PC-3 (cell line): ENCODE results near the gene IL1R2. TPM values are rescaled to one million over a fixed set of nuclear protein-coding genes. Genes with fewer than 3 reads are reported as not detected.

Experiments
- ATAC-seq: fragments of 200-7000 bp; cut with Tn5 transposase; 2 replicates; pipeline ENCODE4 v1.9.1; 2020; ENCODE audit warnings: mild to moderate bottlenecking, moderate library complexity
- BruUV-seq: library from RNA; stranded (reverse); fragments of 400-500 nt; replicated peaks from 2 replicates; lab custom pipeline; 2021; lab: Mats Ljungman, UMichigan
- CTCF ChIA-PET: fragments of 300-600 bp; sonication (Branson Sonifier 250); formaldehyde crosslinking; loops from one replicate; lab custom pipeline; 2022; ENCODE audit warnings: antibody characterized with exemption; lab: Charles Lee
- POLR2A ChIA-PET: fragments of 300-600 bp; sonication (Branson Sonifier 250); formaldehyde crosslinking; loops from one replicate; lab custom pipeline; 2022; ENCODE audit warnings: antibody characterized with exemption; ENCODE audit not compliant: unreplicated experiment; lab: Charles Lee
- DNase-seq: peaks from one replicate; pipeline ENCODE4 v3.0.0-alpha.2; 2015
- H2AFZ ChIP-seq: fragments of 300-600 bp; sonication (generic); 2 replicates; pipeline ENCODE4 v1.6.0; 2016; ENCODE audit warnings: antibody characterized with exemption, low read length
- H3F3A ChIP-seq: fragments of 300-600 bp; sonication (generic); one replicate; pipeline ENCODE4 v1.6.0; 2017; ENCODE audit warnings: antibody characterized with exemption, low read length, control low read depth, mild to moderate bottlenecking; ENCODE audit not compliant: unreplicated experiment
- H3K27ac ChIP-seq: fragments of 300-600 bp; sonication (generic); 2 replicates; pipeline ENCODE4 v1.5.1; 2016; ENCODE audit warnings: mild to moderate bottlenecking, low read length
- H3K27me3 ChIP-seq: fragments of 300-600 bp; sonication (generic); 2 replicates; pipeline ENCODE4 v1.6.1; 2016; ENCODE audit warnings: low read length, mixed read lengths
- H3K36me3 ChIP-seq: fragments of 300-600 bp; sonication (generic); 2 replicates; pipeline ENCODE4 v1.6.1; 2016; ENCODE audit warnings: low read depth, mixed run types, low read length, mixed read lengths
- H3K4me1 ChIP-seq: fragments of 300-600 bp; sonication (generic); 2 replicates; pipeline ENCODE4 v1.5.1; 2016; ENCODE audit warnings: low read length; ENCODE audit not compliant: insufficient read depth
- H3K4me2 ChIP-seq: fragments of 300-600 bp; sonication (generic); 2 replicates; pipeline ENCODE4 v1.6.0; 2016; ENCODE audit warnings: low read length
- H3K4me3 ChIP-seq: fragments of 300-600 bp; sonication (generic); 2 replicates; pipeline ENCODE4 v1.5.1; 2016; ENCODE audit warnings: mild to moderate bottlenecking, low read length, mixed read lengths
- H3K79me2 ChIP-seq: fragments of 300-600 bp; sonication (generic); 2 replicates; pipeline ENCODE4 v1.6.1; 2017; ENCODE audit warnings: low read length, mixed read lengths
- H3K9ac ChIP-seq: fragments of 300-600 bp; sonication (generic); 2 replicates; pipeline ENCODE4 v1.6.0; 2016; ENCODE audit warnings: mild to moderate bottlenecking, low read length
- H3K9me2 ChIP-seq: fragments of 300-600 bp; sonication (generic); replicated peaks from 2 replicates; pipeline ENCODE4 v1.6.1; 2016; ENCODE audit warnings: mixed run types, low read length, mixed read lengths
- H3K9me3 ChIP-seq: fragments of 300-600 bp; sonication (generic); 2 replicates; pipeline ENCODE4 v1.6.1; 2016; ENCODE audit warnings: low read length, mixed read lengths
- H4K20me1 ChIP-seq: fragments of 300-600 bp; sonication (generic); 2 replicates; pipeline ENCODE4 v1.6.1; 2016; ENCODE audit warnings: low read length, mixed read lengths
- EZH2 ChIP-seq: fragments of 300-600 bp; sonication (generic); IDR thresholded peaks from one replicate; pipeline ENCODE4 v1.6.1; 2017; ENCODE audit warnings: antibody characterized with exemption, mild to moderate bottlenecking, low read length; ENCODE audit not compliant: unreplicated experiment
- EZH2phosphoT487 ChIP-seq: fragments of 300-600 bp; sonication (generic); IDR thresholded peaks from 2 replicates; pipeline ENCODE4 v1.6.1; 2018; ENCODE audit warnings: mild to moderate bottlenecking, antibody characterized with exemption, low read length, borderline replicate concordance
- intact Hi-C: fragments of 100-400 bp; cut with micrococcal nuclease; formaldehyde crosslinking; loops from 2 replicates; pipeline ENCODE4 v1.9.0; 2023
- total RNA-seq: library from RNA; depleted of rRNA; stranded (reverse); fragments of >200 nt; gene quantifications from 2 replicates; pipeline ENCODE4 v1.2.3, GENCODE V29; 2014
- TF ChIP-seq, protein P1 (sequence below): fragments of 300-600 bp; sonication (generic); conservative IDR thresholded peaks from 2 replicates; pipeline ENCODE4 v1.5.1; 2017; ENCODE audit warnings: antibody characterized with exemption, low read depth, mild to moderate bottlenecking, low read length

IL1R2 gene
- total RNA-seq, 1 experiment from 2014 or later: 6.0 TPM

- Histone ChIP-seq H3K4me3 (no peak overlapping the region), H3K4me1 (peaks cover 26% of the 10 kb centered on the region), H4K20me1 (no peaks in the 10 kb centered on the region), H3K27ac (no peak overlapping the region), H3K79me2 (no peaks in the 10 kb centered on the region), H3F3A (no peaks in the 10 kb centered on the region), H3K36me3 (no peaks in the 10 kb centered on the region), H3K9ac (no peak overlapping the region), H3K9me2 (no peaks in the 10 kb centered on the region), H3K4me2 (no peak overlapping the region), H3K9me3 (no peaks in the 10 kb centered on the region), H3K27me3 (no peaks in the 10 kb centered on the region), H2AFZ (no peak overlapping the region)
- ATAC-seq (no peak), DNase-seq (no peak)
- intact Hi-C loops: no loop called here
- ChIA-PET POLR2A (no interaction called here), CTCF (no interaction called here)
- no TSS peak for BruUV-seq
- TF ChIP-seq EZH2phosphoT487 (no peak), EZH2 (no peak)
- TF ChIP-seq, protein P1, sequence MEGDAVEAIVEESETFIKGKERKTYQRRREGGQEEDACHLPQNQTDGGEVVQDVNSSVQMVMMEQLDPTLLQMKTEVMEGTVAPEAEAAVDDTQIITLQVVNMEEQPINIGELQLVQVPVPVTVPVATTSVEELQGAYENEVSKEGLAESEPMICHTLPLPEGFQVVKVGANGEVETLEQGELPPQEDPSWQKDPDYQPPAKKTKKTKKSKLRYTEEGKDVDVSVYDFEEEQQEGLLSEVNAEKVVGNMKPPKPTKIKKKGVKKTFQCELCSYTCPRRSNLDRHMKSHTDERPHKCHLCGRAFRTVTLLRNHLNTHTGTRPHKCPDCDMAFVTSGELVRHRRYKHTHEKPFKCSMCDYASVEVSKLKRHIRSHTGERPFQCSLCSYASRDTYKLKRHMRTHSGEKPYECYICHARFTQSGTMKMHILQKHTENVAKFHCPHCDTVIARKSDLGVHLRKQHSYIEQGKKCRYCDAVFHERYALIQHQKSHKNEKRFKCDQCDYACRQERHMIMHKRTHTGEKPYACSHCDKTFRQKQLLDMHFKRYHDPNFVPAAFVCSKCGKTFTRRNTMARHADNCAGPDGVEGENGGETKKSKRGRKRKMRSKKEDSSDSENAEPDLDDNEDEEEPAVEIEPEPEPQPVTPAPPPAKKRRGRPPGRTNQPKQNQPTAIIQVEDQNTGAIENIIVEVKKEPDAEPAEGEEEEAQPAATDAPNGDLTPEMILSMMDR: no peak
These were observed 71.0 kb downstream of the IL1R2 start for GRCh38 chr2:102062802-102063201.

DNA sequence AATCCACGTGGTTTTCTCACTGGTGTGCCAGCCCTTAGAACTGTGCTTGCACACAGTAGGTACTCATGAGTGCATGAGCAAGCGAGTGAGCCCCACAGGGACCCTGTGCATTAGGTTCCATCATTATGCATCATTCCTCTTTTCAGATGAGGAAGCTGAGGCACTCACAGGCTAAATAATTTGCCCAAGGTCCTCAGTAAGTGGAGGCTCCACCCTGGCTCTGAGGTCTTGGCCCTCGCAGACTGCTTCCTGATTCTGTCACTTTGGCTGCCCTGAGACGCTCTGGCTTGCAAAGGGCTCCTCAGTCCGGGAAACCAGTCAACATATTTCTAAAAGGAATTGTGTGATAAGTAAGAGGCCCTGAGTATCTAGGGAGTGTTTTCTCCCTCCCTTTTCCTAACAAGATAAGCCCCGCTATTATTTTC is 71.7 kb downstream of the IL1R2 start:
- no peak for ATAC-seq
- Histone ChIP-seq H3K27ac (peak overlapping the region; percentile 52), H3K79me2 (no peaks in the 10 kb centered on the region), H3K9me3 (no peaks in the 10 kb centered on the region), H3K27me3 (no peaks in the 10 kb centered on the region), H3F3A (no peaks in the 10 kb centered on the region), H3K4me2 (peak overlapping the region; percentile 37; the same call in 1 of the 2 replicates), H2AFZ (peak overlapping the region; percentile 56; the same call in 1 of the 2 replicates), H4K20me1 (no peaks in the 10 kb centered on the region), H3K9ac (no peak overlapping the region; the same call in 1 of the 2 replicates), H3K4me3 (no peak overlapping the region), H3K36me3 (no peaks in the 10 kb centered on the region), H3K4me1 (peaks cover 26% of the 10 kb centered on the region), H3K9me2 (no peaks in the 10 kb centered on the region)
- DNase-seq: no peak
- TF ChIP-seq EZH2 (no peak), EZH2phosphoT487 (no peak)
- TF ChIP-seq, protein P1: no peak
- POLR2A ChIA-PET: no interaction called here
- intact Hi-C loops: no loop called here
- no TSS peak for BruUV-seq
- CTCF ChIA-PET: interaction anchor here (0.6 kb wide), 1 partner anchor 42 kb away, joined by 9 read pairs; no protein-coding TSS in a partner anchor

- peaks cover 26% of the 10 kb centered on the region for H3K4me1 ChIP-seq
- peak; percentile 98 for ATAC-seq
These were observed 72.3 kb downstream of the IL1R2 start for GRCh38 chr2:102063941-102064678.

More at GRCh38 chr2:102063941-102064678, 72.3 kb downstream of the IL1R2 start:
- Histone ChIP-seq H3K36me3 (no peaks in the 10 kb centered on the region), H3K27me3 (no peaks in the 10 kb centered on the region), H3K9me3 (no peaks in the 10 kb centered on the region), H3F3A (no peaks in the 10 kb centered on the region), H3K9me2 (no peaks in the 10 kb centered on the region), H2AFZ (peak overlapping the region; percentile 56), H4K20me1 (no peaks in the 10 kb centered on the region), H3K27ac (peak overlapping the region; percentile 52), H3K4me3 (no peak overlapping the region), H3K4me2 (peak overlapping the region; percentile 37), H3K9ac (peak overlapping the region; percentile 21; the same call in 1 of the 2 replicates), H3K79me2 (no peaks in the 10 kb centered on the region)
- TF ChIP-seq, protein P1: no peak
- DNase-seq: peak; percentile 90
- intact Hi-C loops: no loop called here
- ChIA-PET CTCF (interaction anchor here (0.6 kb wide), 1 partner anchor 43 kb away, joined by 9 read pairs; no protein-coding TSS in a partner anchor), POLR2A (no interaction called here)
- no TSS peak for BruUV-seq
